Fibroblast of lung (primary cell): ENCODE measurements around the gene TAP2.

ENCODE experiments used
- CTCF ChIP-seq, 2 donors: IDR thresholded peaks in 1 of 2; conservative IDR thresholded peaks in 1 of 2; 1 replicate in 1 of 2; 2 replicates in 1 of 2; pipeline ENCODE4 v1.5.1; 2011 to 2012; ENCODE audit warnings: low read length in 2 of 2, control low read depth in 1 of 2, inconsistent platforms in 1 of 2, low read depth in 1 of 2, mild to moderate bottlenecking in 1 of 2
- EZH2 ChIP-seq: IDR thresholded peaks from 2 replicates; pipeline ENCODE4 v1.5.1; 2012; ENCODE audit warnings: low read length, control low read depth, mild to moderate bottlenecking; ENCODE audit errors: missing control alignments

DNA sequence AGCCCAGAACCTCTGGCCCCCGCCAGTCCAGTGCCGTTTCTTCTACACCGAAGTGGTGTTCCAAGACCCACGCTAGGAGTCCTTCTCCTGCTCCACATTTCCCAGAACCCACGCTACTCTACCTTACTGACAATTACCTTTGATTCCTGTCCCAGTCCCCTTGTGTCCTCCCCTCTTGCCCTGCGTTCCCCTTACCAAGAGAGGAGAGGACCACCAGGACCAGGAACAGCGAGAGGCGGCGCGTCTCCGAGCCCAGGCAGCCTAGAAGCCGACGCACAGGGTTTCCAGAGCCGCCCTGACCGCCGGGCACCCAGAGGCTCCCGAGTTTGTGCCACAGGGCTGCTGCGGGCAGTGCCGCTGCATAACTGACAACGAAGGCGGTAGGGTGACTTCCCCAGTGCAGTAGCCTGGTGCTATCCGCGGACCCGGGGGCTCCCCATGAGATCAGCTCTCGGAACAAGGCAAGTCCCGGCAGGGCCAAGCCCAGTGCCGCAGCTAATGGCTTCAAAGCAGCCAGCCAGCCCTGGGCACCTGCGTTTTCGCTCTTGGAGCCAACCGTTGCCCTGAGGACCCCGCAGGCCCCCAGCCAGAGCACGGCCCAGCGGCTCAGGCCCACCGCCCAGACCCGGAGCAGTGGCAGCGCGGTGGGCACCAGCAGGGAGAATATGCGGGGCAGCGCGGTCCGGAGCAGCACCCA is 14.5 kb upstream of the TAP2 start:
- TF ChIP-seq CTCF (conservative IDR thresholded peaks at IDR 0.05 in 1 of 2, IDR thresholded peaks at IDR 0.05 in 1 of 2; ENCODE audit: low read depth in 1 of 2, low read length in 2 of 2) (no peak), EZH2 (no peak)
